Endothelial cell of hepatic sinusoid (primary cell): Measurements from ENCODE around the gene CEP68.
"Not testable (repeated sequence)": the region's sequence is repeated elsewhere in the genome, so short reads cannot be mapped to it uniquely, and the experiment has no call there.

Source experiments
- in situ Hi-C: cut with HindIII; loops from 2 replicates; pipeline ENCODE4 v1.10.0; 2017; ENCODE audit warnings: low sequenced_read_pairs

Gene CEP68

GRCh38 chr2:65056215-65057053 lies at the start of gene CEP68:
TSS of gene CEP68 (plus strand) at chr2:65056416. CDS start at chr2:65069445, 13,029 bp downstream.
- in situ Hi-C loops, result no loop called here

- in situ Hi-C loops, result no loop called here
These were observed 42.4 kb upstream of the CEP68 start for GRCh38 chr2:65013776-65014175.

- in situ Hi-C loops, result no loop called here
These were observed 40.5 kb upstream of the CEP68 start for GRCh38 chr2:65015731-65016130.

DNA sequence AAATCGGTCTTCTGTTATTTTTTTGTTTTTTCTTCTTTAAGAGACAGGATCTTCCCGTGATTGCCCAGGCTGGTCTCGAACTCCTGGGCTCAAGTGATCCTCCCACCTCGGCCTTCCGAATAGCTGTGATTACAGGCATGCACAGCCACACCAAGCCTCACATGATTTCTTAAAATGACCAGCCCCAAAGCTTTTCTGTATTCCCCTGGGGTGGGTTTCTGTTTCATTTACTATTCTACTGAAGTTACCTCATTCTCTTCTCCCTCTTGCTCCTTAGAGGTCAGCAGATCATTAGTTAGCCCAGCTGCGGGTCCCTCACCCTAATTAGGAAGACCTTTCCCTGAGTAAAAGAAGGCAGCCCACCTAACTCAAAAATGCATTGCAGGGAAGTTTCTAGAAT lies 39.4 kb upstream of the CEP68 start:
- in situ Hi-C loops, result no loop called here

DNA sequence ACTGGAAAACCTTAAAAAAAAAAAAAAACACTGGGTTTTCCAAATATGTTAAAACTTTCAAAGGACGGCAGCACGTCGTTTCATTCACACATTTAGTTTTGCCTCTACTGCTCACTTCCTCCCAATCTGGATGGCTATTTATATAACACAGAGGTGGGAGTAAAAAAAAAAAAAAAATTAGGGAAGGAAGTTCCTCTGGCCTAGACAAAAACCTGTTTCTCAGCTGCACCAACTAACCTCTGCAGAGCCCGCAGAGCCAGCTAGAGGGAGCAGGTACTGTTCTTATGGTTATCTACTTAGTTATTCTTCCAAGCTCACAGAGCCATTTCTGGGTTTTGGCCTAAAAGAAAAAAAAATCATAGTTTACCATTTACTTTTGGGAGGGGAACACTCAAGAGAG lies 38.9 kb upstream of the CEP68 start:
- in situ Hi-C loops, result no loop called here

- in situ Hi-C loops, result no loop called here
These were observed 38.1 kb upstream of the CEP68 start for GRCh38 chr2:65018141-65018582.

DNA sequence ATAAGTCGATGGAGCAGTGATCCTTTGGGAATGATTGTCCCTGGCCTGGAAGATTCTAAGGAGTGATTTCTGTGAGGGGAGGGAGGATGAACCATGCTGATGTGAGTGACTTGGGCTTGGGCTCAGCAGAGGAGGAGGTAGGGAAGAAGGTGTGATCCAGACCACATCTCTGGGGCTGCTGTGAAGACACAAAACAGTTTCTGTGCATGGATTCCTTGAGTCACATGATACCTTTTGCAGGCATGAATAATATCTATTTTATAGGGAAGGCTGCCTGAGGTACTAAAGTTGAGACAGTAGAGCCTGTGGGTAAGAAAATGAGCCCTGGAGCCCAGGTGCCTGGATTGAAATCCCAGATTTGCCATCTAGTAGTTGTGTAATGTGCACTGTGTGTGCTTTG lies 37.2 kb upstream of the CEP68 start:
- in situ Hi-C loops, result no loop called here

DNA sequence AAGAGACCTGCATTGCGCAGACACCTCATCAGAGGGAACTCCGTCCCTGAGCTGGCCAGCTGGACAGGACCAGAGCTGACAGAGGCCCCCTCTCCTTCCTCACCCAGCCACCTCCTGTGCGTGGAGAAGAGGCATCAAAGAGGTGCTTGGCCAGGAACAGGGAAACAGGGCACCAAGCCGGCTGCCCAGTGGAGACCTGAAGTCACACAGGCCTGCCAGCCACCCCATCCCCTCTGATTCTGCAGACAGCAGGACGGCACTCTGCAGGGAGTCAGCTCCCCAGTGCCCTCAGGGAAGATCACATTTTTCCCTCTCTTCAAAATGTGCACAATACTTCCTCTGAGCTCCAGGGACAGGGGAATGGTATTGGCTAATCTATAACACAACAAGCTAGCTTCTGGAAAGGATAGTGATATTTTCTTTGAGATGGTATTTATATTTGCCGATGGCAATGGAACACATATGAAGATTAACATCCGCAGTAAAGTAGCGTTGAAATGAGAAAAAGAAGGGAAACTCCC lies 36.5 kb upstream of the CEP68 start:
- in situ Hi-C loops, result no loop called here

- in situ Hi-C loops, result not testable (repeated sequence)
These were observed 36.0 kb upstream of the CEP68 start for GRCh38 chr2:65020251-65020650.

- in situ Hi-C loops, result no loop called here
These were observed 35.2 kb upstream of the CEP68 start for GRCh38 chr2:65020943-65021528.

GRCh38 chr2:65021709-65022108 lies 34.5 kb upstream of the CEP68 start:
- in situ Hi-C loops, result no loop called here

GRCh38 chr2:65022189-65022588 lies 34.0 kb upstream of the CEP68 start:
- in situ Hi-C loops, result no loop called here

- in situ Hi-C loops, result no loop called here
These were observed 32.5 kb upstream of the CEP68 start for GRCh38 chr2:65023742-65024141.

DNA sequence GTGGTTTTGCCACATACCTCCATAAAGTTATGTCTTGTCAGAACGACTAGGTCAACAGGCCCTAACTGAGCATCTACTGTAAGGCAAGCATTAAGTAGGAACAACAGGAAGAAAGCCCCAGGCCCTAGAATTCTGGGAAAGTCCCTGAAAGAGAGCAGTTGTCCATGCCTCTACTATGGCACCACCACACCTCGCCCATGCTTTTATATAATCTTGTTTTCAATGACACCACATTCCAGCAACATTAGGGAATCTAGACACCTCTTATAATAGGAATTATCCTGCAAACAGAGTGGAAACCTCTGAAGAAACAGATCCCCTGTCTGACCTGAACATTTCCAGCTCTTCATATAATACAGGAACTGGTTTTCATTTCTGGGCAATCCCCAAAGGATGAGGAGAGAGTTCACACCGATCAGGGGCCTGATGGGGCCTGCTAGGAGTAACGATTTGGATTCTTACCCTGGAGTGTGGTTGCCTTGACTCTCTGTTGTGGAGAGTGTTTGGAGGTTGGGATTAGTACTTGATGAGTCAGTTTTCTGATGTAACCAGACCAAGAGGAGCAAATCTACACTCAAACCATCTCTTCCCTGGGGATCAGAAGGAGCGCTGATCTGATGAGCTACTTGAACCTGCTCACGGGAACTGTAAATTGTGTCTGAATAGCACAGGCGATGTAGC lies 31.9 kb upstream of the CEP68 start:
- in situ Hi-C loops, result no loop called here

DNA sequence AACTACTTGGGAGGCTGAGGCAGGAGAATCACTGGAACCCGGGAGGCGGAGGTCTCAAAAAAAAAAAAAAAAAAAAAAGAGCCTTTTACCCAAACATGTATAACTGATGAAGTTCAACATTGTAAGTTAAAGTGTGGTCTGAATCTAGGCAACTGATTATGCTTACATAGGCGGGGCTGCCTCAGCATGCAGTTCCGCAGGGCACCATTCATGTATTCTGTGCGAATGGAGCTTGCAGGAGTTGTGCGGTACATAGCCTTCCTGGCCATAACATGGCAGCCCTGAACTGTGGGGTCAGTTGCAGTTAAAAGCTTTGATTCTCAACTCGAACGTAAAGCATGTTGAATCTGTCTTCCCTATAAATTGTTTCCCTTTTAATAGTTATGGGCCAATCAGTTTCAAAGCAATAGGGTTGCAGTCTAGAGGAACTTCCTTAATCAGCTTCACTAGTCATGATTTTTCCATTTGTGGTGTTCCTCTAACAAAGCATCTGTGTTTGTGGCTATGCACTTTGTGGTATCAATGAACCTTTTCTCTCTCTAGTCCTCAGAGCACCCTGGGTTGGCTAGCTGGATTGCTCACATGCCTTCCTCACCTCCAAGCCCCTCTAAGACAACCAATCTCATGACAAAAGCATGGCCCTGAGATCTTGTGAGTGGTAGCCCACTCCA lies 30.6 kb upstream of the CEP68 start:
- in situ Hi-C loops, result no loop called here

DNA sequence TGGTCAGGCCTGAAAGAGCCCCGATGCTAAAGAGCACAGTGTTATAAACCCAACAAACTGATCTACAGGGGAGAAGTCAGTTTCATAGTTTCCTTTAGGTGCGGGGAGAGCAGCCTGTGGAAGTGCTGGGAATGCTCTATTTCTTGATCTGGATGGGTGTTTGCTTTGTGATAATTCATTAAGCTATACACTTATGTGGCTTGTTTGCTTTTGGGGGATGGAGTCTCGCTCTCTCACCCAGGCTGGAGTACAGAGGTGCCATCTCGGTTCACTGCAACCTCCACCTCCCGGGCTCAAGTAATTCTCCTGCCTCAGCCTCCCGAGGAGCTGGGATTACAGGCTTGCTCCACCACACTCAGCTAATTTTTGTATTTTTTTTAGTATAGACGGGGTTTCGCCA lies 30.1 kb upstream of the CEP68 start:
- in situ Hi-C loops, result no loop called here

DNA sequence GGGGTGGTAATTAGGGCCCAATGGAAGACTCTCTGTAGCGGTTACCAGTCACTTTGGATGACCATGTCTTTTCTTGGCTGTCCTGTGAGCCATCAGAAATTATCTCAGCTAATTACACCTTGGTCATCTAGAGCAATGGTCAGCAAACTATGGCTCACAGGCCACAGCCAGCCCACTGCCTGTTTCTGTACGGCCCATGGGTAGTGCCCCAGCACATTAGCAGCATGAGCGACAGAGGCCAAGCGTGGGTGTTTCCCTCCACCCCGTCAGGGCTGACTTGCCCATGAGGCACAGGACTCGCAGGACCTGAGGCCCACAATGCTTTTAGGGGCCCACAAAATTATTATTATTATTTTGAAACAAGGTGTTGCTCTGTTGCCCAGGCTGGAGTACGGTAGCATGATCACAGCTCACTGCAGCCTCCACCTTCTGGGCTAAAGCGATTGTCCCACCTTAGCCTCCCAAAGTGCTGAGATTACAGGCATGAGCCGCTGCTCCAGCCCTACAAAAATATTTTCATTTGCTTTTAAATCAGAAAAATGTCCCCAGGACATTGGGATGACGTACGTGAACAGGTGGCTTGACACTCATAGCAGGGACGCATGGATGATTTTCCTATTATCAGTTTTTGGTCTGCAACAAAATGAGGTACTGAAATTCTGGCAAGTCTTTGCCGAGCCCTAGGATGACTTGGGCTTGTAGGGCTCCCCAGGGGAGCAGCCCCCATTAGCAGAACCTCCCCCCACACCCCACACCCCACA lies 29.3 kb upstream of the CEP68 start:
- in situ Hi-C loops, result no loop called here

DNA sequence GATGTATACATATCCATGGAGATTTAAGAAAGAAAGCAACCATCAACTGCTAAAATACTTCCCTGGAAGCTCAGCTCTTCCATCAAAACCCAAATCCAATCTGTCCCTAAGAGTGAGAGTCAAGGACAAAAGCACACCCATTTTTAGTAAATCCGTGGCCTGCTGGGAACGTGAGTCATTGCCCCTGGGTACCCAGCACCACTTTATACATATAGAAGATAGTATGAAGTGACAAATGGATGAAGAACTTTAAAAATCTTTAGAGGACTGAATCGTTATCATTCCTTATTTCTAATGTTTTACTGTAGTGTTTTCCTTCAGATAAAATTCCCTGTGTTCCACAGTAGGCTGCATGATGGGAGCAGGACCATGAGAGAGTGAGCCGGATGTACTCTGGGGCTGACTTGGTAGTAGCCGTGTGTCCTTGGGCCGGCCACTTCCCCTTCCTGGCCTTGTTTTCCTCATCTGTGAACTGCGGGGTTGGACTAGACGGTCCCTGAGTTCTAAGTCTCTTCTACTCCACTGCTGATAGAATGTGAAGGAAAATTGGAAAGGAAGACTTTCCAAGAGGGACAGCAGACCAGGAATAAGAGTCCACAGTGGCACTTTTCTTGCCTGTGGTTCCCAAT lies 28.5 kb upstream of the CEP68 start:
- in situ Hi-C loops, result no loop called here

GRCh38 chr2:65030476-65031332 lies 25.5 kb upstream of the CEP68 start:
- in situ Hi-C loops, result no loop called here
